Activated CD8-positive, alpha-beta memory T cell treated with anti-CD3 and anti-CD28 coated beads for 36 hours (primary cell): ENCODE results near the gene WDR37. TPM values are rescaled to one million over a fixed set of nuclear protein-coding genes. Genes with fewer than 3 reads are reported as not detected.

Experiments
- CTCF ChIA-PET: fragments of 350-600 bp; sonication (Branson Sonifier 250); formaldehyde crosslinking; loops from one replicate; lab custom pipeline; 2021; ENCODE audit warnings: antibody characterized with exemption; lab: Charles Lee
- POLR2A ChIA-PET: fragments of 350-600 bp; sonication (Branson Sonifier 250); formaldehyde crosslinking; loops from one replicate; lab custom pipeline; 2021; ENCODE audit warnings: antibody characterized with exemption; lab: Charles Lee
- total RNA-seq, 2 experiments: library from RNA; stranded (reverse); gene quantifications; one replicate each; pipeline ENCODE4 v1.2.3, GENCODE V29; 2021

Gene WDR37
- total RNA-seq, 2 experiments from 2014 or later = 13.5 to 16.7 TPM

GRCh38 chr10:1137499-1138163, 81.4 kb downstream of the WDR37 start:
- ChIA-PET POLR2A (no interaction called here), CTCF (no interaction called here)

- ChIA-PET CTCF (no interaction called here), POLR2A (no interaction called here)
Observed at GRCh38 chr10:1138529-1138928, 82.3 kb downstream of the WDR37 start.

GRCh38 chr10:1141261-1141660, 85.1 kb downstream of the WDR37 start:
- CTCF ChIA-PET = no interaction called here
- POLR2A ChIA-PET = no interaction called here

- POLR2A ChIA-PET = no interaction called here
- CTCF ChIA-PET = no interaction called here
Observed at GRCh38 chr10:1141701-1142100, 85.5 kb downstream of the WDR37 start.

GRCh38 chr10:1142596-1142995, 86.4 kb downstream of the WDR37 start:
- POLR2A ChIA-PET = no interaction called here
- CTCF ChIA-PET = no interaction called here

- POLR2A ChIA-PET = no interaction called here
- CTCF ChIA-PET = no interaction called here
Observed at GRCh38 chr10:1147810-1148209, 91.6 kb downstream of the WDR37 start.

GRCh38 chr10:1148855-1149605, 92.8 kb downstream of the WDR37 start:
- ChIA-PET POLR2A (no interaction called here), CTCF (no interaction called here)

GRCh38 chr10:1149793-1150637, 93.8 kb downstream of the WDR37 start:
- POLR2A ChIA-PET = no interaction called here
- CTCF ChIA-PET = no interaction called here

- POLR2A ChIA-PET = no interaction called here
Observed at GRCh38 chr10:1150638-1150955, 94.4 kb downstream of the WDR37 start.

GRCh38 chr10:1151076-1152033, 95.2 kb downstream of the WDR37 start:
- CTCF ChIA-PET = no interaction called here

More at GRCh38 chr10:1150638-1150955, 94.4 kb downstream of the WDR37 start:
- CTCF ChIA-PET = no interaction called here

GRCh38 chr10:1152386-1153250, 96.4 kb downstream of the WDR37 start:
- ChIA-PET CTCF (no interaction called here), POLR2A (no interaction called here)

More at GRCh38 chr10:1151076-1152033, 95.2 kb downstream of the WDR37 start:
- POLR2A ChIA-PET = no interaction called here

- ChIA-PET CTCF (no interaction called here), POLR2A (no interaction called here)
Observed at GRCh38 chr10:1153251-1153763, 97.1 kb downstream of the WDR37 start.

- POLR2A ChIA-PET = no interaction called here
- CTCF ChIA-PET = no interaction called here
Observed at GRCh38 chr10:1153805-1154351, 97.7 kb downstream of the WDR37 start.

GRCh38 chr10:1154531-1155295, 98.5 kb downstream of the WDR37 start:
- ChIA-PET POLR2A (no interaction called here), CTCF (no interaction called here)

- CTCF ChIA-PET = no interaction called here
- POLR2A ChIA-PET = no interaction called here
Observed at GRCh38 chr10:1155791-1156615, 99.8 kb downstream of the WDR37 start.

GRCh38 chr10:1156616-1156886, 100.4 kb downstream of the WDR37 start:
- CTCF ChIA-PET = no interaction called here
- POLR2A ChIA-PET = no interaction called here
